Measurements from ENCODE around the gene ALS2.
"Not testable (repeated sequence)": the region's sequence is repeated elsewhere in the genome, so short reads cannot be mapped to it uniquely, and the experiment has no call there.

ALS2 gene

DNA sequence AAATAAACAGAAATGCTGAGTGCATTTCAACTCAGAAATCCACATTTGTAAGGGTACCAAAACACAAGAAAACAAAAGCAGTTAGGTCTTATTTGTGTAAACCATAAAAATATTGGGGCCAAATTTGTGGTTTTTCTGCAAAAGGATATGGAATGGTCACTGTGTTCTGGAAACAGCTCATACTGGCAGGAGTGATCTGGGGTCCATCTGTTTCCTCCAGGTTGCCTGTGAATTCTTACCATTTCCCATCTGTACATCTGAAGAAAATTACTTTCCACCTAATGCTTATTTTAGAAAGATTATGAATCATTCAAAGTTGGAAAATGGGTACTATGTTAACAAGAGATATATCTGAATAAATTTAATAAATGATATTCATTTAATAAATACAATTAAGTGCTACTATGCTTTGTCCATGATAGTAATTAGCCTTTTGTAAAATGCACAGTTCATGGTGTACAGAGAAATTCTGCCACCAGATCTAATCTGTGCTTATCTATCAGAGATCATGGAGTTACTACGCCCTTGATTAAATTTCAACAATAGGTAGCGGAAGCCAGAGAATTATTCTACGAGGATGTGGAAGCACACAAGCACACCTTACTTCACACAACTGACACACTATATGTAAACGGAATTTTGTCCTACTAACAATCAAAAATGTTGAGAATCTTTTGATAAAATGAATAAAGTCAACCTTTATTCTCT lies 10.9 kb downstream of the ALS2 start:
- Histone ChIP-seq H3K4me3 (ENCODE audit: low read length) (no peak overlapping the region), H3K9ac (ENCODE audit: low read depth, low read length) (no peak overlapping the region), H3K9me3 (ENCODE audit: insufficient read depth, low read depth, low read length) (no peaks in the 10 kb centered on the region), H3K36me3 (ENCODE audit: insufficient read depth, low read depth, low read length) (peaks cover 13% of the 10 kb centered on the region; the same call in 1 of the 2 replicates), H3K27me3 (ENCODE audit: insufficient read depth, low read length) (no peaks in the 10 kb centered on the region), H3K4me1 (ENCODE audit: insufficient read depth, low read length) (peaks cover 22% of the 10 kb centered on the region), H3K27ac (ENCODE audit: low read length) (no peak overlapping the region)

DNA sequence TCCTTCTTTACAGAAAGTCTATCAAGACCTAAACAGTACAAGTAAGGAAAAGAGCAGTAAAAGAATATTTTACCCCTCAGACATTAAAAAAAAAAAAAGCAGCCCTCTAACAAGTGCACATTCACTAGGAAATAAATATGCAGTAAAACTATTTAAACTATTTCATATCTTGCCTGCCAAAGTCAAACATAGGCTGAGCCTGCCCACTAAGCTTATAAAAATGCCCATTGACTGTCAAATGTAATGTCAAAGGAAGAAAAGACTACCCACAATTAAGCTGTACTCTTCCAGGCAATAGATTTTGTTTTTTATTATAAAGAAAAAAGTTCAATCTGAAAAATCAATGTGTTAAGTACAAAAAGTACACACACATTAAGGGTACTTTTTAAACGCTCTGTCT lies 11.8 kb downstream of the ALS2 start:
- Histone ChIP-seq H3K4me1 (ENCODE audit: insufficient read depth, low read length) (peaks cover 13% of the 10 kb centered on the region), H3K36me3 (ENCODE audit: insufficient read depth, low read depth, low read length) (peaks cover 17% of the 10 kb centered on the region; the same call in 1 of the 2 replicates), H3K9me3 (ENCODE audit: insufficient read depth, low read depth, low read length) (no peaks in the 10 kb centered on the region), H3K27me3 (ENCODE audit: insufficient read depth, low read length) (no peaks in the 10 kb centered on the region), H3K27ac (ENCODE audit: low read length) (no peak overlapping the region), H3K9ac (ENCODE audit: low read depth, low read length) (no peak overlapping the region), H3K4me3 (ENCODE audit: low read length) (no peak overlapping the region)

DNA sequence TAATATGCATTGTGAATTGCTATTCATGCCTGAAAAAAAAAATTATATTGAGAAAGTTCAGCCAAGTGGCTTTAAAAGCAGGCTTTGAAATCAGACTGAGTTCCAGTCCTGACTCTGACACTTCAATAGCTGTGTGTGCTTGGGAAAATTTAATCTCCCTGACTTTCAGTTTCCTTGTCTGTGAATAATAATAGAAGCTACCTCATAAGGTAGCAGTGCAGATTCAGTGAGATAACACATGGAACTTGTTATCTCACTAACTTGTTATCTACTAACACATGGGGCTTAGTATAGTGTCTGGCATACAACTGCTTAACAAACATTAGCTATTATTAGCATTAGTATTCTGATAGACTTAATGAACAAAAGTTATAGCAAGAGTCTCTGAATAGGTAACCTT lies 14.9 kb downstream of the ALS2 start:
- H3K9ac ChIP-seq (ENCODE audit: low read depth, low read length): no peak overlapping the region
- H3K36me3 ChIP-seq (ENCODE audit: insufficient read depth, low read depth, low read length): peaks cover 33% of the 10 kb centered on the region
- H3K27me3 ChIP-seq (ENCODE audit: insufficient read depth, low read length): no peaks in the 10 kb centered on the region
- no peak overlapping the region for H3K4me3 ChIP-seq (ENCODE audit: low read length)
- H3K4me1 ChIP-seq (ENCODE audit: insufficient read depth, low read length): no peaks in the 10 kb centered on the region; the same call in 1 of the 2 replicates
- H3K27ac ChIP-seq (ENCODE audit: low read length): no peak overlapping the region
- H3K9me3 ChIP-seq (ENCODE audit: insufficient read depth, low read depth, low read length): no peaks in the 10 kb centered on the region

DNA sequence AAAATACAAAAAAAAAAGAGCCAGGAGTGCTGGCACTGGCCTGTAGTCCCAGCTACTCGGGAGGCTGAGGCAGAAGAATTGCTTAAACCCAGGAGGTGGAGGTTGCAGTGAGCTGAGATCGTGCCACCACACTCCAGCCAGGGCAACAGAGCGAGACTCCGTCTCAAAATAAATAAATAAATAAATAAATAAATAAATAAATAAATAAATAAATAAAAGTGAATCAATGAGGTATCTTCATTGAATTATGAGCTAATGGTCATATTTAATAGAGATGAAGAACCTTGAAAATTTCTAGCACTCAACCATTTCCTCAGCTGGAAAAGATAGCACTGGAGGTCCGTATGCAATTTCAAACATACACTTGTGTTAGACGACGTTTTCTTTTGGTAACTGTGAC lies 16.3 kb downstream of the ALS2 start:
- not testable (repeated sequence) for H3K27me3 ChIP-seq (ENCODE audit: insufficient read depth, low read length); H3K9ac ChIP-seq (ENCODE audit: low read depth, low read length); H3K4me3 ChIP-seq (ENCODE audit: low read length); H3K9me3 ChIP-seq (ENCODE audit: insufficient read depth, low read depth, low read length); H3K27ac ChIP-seq (ENCODE audit: low read length); H3K4me1 ChIP-seq (ENCODE audit: insufficient read depth, low read length)
- peaks cover 47% of the 10 kb centered on the region for H3K36me3 ChIP-seq (ENCODE audit: insufficient read depth, low read depth, low read length)

DNA sequence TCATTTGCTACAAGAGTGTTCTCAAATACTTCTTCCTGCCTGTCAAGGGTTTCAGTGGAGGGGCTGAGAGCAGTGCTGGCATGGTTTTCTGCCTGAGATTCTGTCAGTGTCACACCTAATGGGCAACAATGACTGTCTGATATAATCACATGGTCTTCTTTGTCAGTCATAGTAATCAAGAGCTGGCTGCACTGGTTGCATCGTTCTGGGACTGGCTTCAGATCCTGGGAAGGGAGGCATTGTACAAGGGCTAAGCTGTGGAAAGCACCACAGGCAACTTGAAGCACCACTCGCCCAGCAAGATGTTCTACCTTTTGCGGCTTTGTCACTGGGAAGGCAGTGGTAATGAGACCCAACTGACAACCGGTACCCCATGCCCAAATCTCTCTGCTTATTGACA lies 19.6 kb downstream of the ALS2 start:
- H3K9ac ChIP-seq (ENCODE audit: low read depth, low read length): no peak overlapping the region
- H3K27ac ChIP-seq (ENCODE audit: low read length): no peak overlapping the region
- H3K36me3 ChIP-seq (ENCODE audit: insufficient read depth, low read depth, low read length): peaks cover 63% of the 10 kb centered on the region
- no peaks in the 10 kb centered on the region for H3K27me3 ChIP-seq (ENCODE audit: insufficient read depth, low read length)
- H3K4me1 ChIP-seq (ENCODE audit: insufficient read depth, low read length): no peaks in the 10 kb centered on the region
- H3K9me3 ChIP-seq (ENCODE audit: insufficient read depth, low read depth, low read length): no peaks in the 10 kb centered on the region
- no peak overlapping the region for H3K4me3 ChIP-seq (ENCODE audit: low read length)

DNA sequence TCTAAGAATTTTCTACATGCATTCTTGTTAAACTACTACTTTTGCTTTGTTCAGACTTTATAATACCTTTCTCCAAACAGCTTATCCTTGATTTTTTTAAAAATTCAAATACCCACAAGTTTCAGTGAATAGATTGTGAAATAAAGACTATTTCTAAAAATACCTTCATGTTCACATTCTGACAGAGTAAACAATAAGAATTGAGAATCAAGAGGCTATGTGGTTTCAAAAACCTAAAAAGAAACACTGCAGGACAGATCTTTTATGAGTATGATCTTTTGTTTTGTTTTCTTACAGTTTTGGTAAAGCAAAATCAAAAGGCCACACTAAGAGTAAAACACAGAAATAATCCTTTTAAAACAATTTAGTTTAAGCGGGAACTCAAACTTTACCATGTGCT lies 21.2 kb downstream of the ALS2 start:
- Histone ChIP-seq H3K9ac (ENCODE audit: low read depth, low read length) (no peak overlapping the region), H3K36me3 (ENCODE audit: insufficient read depth, low read depth, low read length) (peaks cover 57% of the 10 kb centered on the region), H3K9me3 (ENCODE audit: insufficient read depth, low read depth, low read length) (no peaks in the 10 kb centered on the region), H3K4me3 (ENCODE audit: low read length) (no peak overlapping the region), H3K27ac (ENCODE audit: low read length) (no peak overlapping the region), H3K4me1 (ENCODE audit: insufficient read depth, low read length) (no peaks in the 10 kb centered on the region), H3K27me3 (ENCODE audit: insufficient read depth, low read length) (no peaks in the 10 kb centered on the region)

DNA sequence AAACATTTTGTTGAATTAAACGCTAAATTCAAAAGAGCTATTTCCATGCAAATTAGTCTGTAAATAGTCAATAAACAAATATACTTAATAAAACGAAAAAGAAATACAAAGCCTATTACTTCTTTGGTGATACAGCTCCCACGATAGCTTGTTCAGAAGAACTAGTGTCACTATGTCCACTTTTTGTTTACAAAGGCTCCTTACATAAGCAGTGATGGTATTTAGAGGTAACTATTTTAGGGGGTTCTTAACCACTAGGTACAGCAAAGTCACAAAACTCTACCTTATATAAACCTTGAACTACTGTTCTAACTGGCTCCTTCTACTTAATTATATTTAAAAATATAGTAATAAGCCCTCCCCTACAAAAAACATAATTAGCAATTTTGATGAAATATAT lies 21.9 kb downstream of the ALS2 start:
- no peak overlapping the region for H3K27ac ChIP-seq (ENCODE audit: low read length)
- no peaks in the 10 kb centered on the region for H3K9me3 ChIP-seq (ENCODE audit: insufficient read depth, low read depth, low read length)
- H3K4me3 ChIP-seq (ENCODE audit: low read length): no peak overlapping the region
- no peaks in the 10 kb centered on the region for H3K4me1 ChIP-seq (ENCODE audit: insufficient read depth, low read length)
- H3K27me3 ChIP-seq (ENCODE audit: insufficient read depth, low read length): no peaks in the 10 kb centered on the region
- H3K9ac ChIP-seq (ENCODE audit: low read depth, low read length): no peak overlapping the region
- H3K36me3 ChIP-seq (ENCODE audit: insufficient read depth, low read depth, low read length): peaks cover 60% of the 10 kb centered on the region

DNA sequence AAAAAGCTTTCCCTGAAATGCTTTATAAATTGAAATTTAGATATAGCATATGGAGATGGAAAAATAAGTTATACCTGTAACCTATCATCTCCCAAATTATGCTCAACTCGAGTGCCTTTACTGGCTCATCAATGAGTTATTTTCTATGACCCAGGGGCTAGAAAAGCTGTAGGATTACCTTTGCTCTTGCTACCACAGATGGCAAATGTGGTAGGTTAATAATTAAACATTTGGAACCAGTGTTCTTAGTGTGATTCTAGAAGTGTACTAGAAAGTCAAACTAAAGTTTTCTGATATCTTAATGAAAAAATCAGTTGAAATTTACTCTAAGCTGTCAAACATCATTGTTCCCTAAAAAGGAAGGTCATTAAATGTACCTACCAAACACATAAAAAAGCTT lies 22.5 kb downstream of the ALS2 start:
- H3K4me1 ChIP-seq (ENCODE audit: insufficient read depth, low read length): no peaks in the 10 kb centered on the region
- no peak overlapping the region for H3K4me3 ChIP-seq (ENCODE audit: low read length)
- H3K27me3 ChIP-seq (ENCODE audit: insufficient read depth, low read length): no peaks in the 10 kb centered on the region
- H3K36me3 ChIP-seq (ENCODE audit: insufficient read depth, low read depth, low read length): peaks cover 58% of the 10 kb centered on the region
- H3K9me3 ChIP-seq (ENCODE audit: insufficient read depth, low read depth, low read length): no peaks in the 10 kb centered on the region
- no peak overlapping the region for H3K27ac ChIP-seq (ENCODE audit: low read length)
- H3K9ac ChIP-seq (ENCODE audit: low read depth, low read length): no peak overlapping the region

DNA sequence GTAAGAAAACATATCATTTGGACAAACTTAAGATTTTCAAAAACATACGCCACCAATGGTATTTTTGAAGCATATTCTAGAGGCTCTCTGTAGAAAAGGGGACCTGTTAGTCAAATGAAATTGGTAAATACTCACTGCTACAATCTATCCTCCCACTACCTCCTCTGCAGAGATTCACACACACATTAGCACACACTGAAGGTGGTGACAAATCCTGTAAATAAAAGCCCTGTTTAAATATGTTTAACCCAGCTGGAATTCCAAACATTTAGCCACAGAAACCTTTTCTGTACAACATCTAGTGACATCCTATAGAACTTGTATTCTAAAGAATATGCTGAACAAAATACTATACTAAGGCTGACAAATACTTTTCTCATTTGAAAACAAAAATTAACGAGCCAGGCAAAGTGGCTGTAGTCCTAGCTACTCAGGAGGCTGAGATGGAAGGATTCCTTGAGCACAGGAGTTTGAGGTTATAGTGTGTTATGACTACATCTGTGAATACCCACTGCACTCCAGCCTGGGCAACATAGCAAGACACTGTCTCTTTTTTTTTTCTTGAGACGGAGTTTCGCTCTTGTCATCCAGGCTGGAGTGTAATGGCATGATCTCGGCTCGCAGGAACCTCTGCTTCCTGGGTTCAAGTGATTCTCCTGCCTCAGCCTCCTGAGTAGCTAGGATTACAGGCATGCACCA lies 25.9 kb downstream of the ALS2 start:
- Histone ChIP-seq H3K36me3 (ENCODE audit: insufficient read depth, low read depth, low read length) (peaks cover 56% of the 10 kb centered on the region), H3K27me3 (ENCODE audit: insufficient read depth, low read length) (no peaks in the 10 kb centered on the region), H3K9me3 (ENCODE audit: insufficient read depth, low read depth, low read length) (no peaks in the 10 kb centered on the region)

DNA sequence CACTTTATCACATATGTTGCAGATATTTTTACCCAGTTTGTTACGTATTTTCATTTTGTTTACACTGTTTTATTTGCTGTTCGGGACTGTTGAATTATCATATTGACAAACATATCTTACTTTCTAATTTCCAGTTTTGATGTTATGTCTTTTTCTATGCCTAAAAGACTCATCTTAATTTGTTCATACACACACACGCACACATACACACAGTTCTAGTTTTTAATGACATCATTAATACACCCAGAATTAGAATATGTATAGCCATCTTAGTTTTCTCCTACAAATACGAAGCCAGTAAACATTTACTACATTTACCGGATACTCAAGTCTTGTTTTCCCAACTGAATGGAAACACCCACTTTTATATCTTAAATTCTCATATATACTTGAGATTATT lies 29.2 kb downstream of the ALS2 start:
- Histone ChIP-seq H3K27ac (ENCODE audit: low read length) (no peak overlapping the region), H3K9me3 (ENCODE audit: insufficient read depth, low read depth, low read length) (no peaks in the 10 kb centered on the region), H3K4me1 (ENCODE audit: insufficient read depth, low read length) (no peaks in the 10 kb centered on the region), H3K4me3 (ENCODE audit: low read length) (no peak overlapping the region), H3K36me3 (ENCODE audit: insufficient read depth, low read depth, low read length) (peaks cover 62% of the 10 kb centered on the region), H3K9ac (ENCODE audit: low read depth, low read length) (no peak overlapping the region), H3K27me3 (ENCODE audit: insufficient read depth, low read length) (no peaks in the 10 kb centered on the region)

More for the DNA sequence above, 25.9 kb downstream of the ALS2 start:
- no peak overlapping the region for H3K9ac ChIP-seq (ENCODE audit: low read depth, low read length)
- H3K4me1 ChIP-seq (ENCODE audit: insufficient read depth, low read length): no peaks in the 10 kb centered on the region
- no peak overlapping the region for H3K27ac ChIP-seq (ENCODE audit: low read length)
- no peak overlapping the region for H3K4me3 ChIP-seq (ENCODE audit: low read length)

DNA sequence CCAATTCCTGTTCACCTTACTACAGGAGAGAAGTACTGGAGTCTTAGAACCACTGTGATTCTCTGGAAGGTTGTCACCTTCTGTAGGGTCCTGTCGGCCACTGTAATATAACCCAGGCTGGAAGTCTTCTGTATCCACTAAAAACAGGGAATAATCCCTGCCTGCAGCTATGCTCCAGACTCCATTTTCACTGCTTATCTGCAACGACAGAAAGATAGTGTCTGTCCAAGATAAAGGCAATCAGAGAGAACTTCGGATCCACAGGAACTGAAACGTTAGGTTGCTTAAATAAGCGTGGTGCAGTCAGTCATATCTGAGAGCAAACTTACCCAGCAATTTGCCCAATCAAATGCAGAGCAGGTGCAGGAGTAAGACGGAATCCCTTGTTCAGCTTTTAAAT lies 34.2 kb downstream of the ALS2 start:
- Histone ChIP-seq H3K9me3 (ENCODE audit: insufficient read depth, low read depth, low read length) (no peaks in the 10 kb centered on the region), H3K4me3 (ENCODE audit: low read length) (no peak overlapping the region), H3K27ac (ENCODE audit: low read length) (no peak overlapping the region), H3K4me1 (ENCODE audit: insufficient read depth, low read length) (no peaks in the 10 kb centered on the region), H3K36me3 (ENCODE audit: insufficient read depth, low read depth, low read length) (peaks cover 72% of the 10 kb centered on the region), H3K27me3 (ENCODE audit: insufficient read depth, low read length) (no peaks in the 10 kb centered on the region), H3K9ac (ENCODE audit: low read depth, low read length) (no peak overlapping the region)

DNA sequence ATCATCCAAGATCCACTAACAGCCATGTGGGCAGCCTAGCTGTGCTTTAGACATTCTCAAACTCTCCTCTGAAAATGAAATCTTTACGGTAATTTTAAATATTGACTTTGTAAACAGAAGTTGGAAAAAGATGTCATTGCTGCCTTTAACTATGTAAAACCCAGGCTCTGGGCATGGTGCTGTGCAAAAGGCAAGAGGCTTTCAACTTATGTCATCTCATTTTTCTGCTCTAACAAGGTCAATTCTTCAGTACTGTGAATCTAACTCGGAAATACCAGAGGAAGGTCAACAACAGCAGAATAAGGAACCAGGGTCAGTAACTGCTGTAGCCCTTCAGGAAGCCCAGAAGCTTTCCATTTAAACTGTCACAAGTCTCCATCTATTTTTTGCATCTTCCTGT lies 45.2 kb downstream of the ALS2 start:
- H3K9ac ChIP-seq (ENCODE audit: low read depth, low read length): no peak overlapping the region
- H3K9me3 ChIP-seq (ENCODE audit: insufficient read depth, low read depth, low read length): peaks cover 3% of the 10 kb centered on the region; the same call in 1 of the 2 replicates
- H3K36me3 ChIP-seq (ENCODE audit: insufficient read depth, low read depth, low read length): peaks cover 57% of the 10 kb centered on the region
- no peak overlapping the region for H3K27ac ChIP-seq (ENCODE audit: low read length)
- no peaks in the 10 kb centered on the region for H3K27me3 ChIP-seq (ENCODE audit: insufficient read depth, low read length)
- no peak overlapping the region for H3K4me3 ChIP-seq (ENCODE audit: low read length)
- no peaks in the 10 kb centered on the region for H3K4me1 ChIP-seq (ENCODE audit: insufficient read depth, low read length)

Data from iPS-20b (cell line).